Measurements from ENCODE around the gene NLGN1. TPM values are rescaled to one million over a fixed set of nuclear protein-coding genes. Genes with fewer than 3 reads are reported as not detected.
A peak's percentile ranks its signal among the peaks of the same experiment; 100 is the strongest.

The NLGN1 gene
- total RNA-seq, 5 donors from 2014 or later (not counting 1 experiment from before 2014, with no cell fraction given): 0.18 TPM; not detected in 4

- Mint-ChIP-seq H3K27ac (no peak overlapping the region), H3K4me3 (no peak overlapping the region), H3K4me1 (no peaks in the 10 kb centered on the region), H3K36me3 (no peaks in the 10 kb centered on the region), H3K27me3 (no peaks in the 10 kb centered on the region), H3K9me3 (peaks cover 0 to under 1% (median 0%) of the 10 kb centered on the region in 3 donors)
- no peak overlapping the region for H3K27ac ChIP-seq (ENCODE audit: low read length)
- ChIA-PET CTCF (no interaction called here), POLR2A (no interaction called here)
- DNase-seq (no peak), ATAC-seq (replicated peaks in 1 of 4) (no peak)
- no peaks in the 10 kb centered on the region for H3K9me3 ChIP-seq
- no peaks in the 10 kb centered on the region for H3K4me1 ChIP-seq (ENCODE audit: control insufficient read depth in 1 of 2, extremely low read depth in 1 of 2, insufficient read depth in 2 of 2, low read length in 2 of 2)
- no peaks in the 10 kb centered on the region for H3K36me3 ChIP-seq (ENCODE audit: control insufficient read depth in 2 of 2, extremely low read depth in 1 of 2, insufficient read depth in 1 of 2, low read length in 1 of 2)
- no peaks in the 10 kb centered on the region for H3K27me3 ChIP-seq (replicated peaks in 1 of 2; ENCODE audit: control insufficient read depth in 2 of 2, extremely low read depth in 1 of 2, insufficient read depth in 2 of 2, low read length in 1 of 2)
- H3K4me3 ChIP-seq (ENCODE audit: control insufficient read depth in 1 of 2, extremely low read depth in 1 of 2, low read length in 1 of 2): no peak overlapping the region
- no CpG with 5 or more reads among the region's 3 CpGs for WGBS (ENCODE audit: insufficient coverage)
Measured at GRCh38 chr3:173553635-173554280, 156.2 kb downstream of the NLGN1 start.

- H3K27me3 Mint-ChIP-seq: no peaks in the 10 kb centered on the region
- DNase-seq: no peak
- POLR2A ChIA-PET: no interaction called here
- no peak overlapping the region for H3K4me3 Mint-ChIP-seq
- Histone ChIP-seq H3K27me3 (replicated peaks in 1 of 2; ENCODE audit: control insufficient read depth in 2 of 2, extremely low read depth in 1 of 2, insufficient read depth in 2 of 2, low read length in 1 of 2) (no peaks in the 10 kb centered on the region), H3K36me3 (ENCODE audit: control insufficient read depth in 2 of 2, extremely low read depth in 1 of 2, insufficient read depth in 1 of 2, low read length in 1 of 2) (no peaks in the 10 kb centered on the region), H3K9me3 (no peaks in the 10 kb centered on the region), H3K4me1 (ENCODE audit: control insufficient read depth in 1 of 2, extremely low read depth in 1 of 2, insufficient read depth in 2 of 2, low read length in 2 of 2) (no peaks in the 10 kb centered on the region), H3K4me3 (ENCODE audit: control insufficient read depth in 1 of 2, extremely low read depth in 1 of 2, low read length in 1 of 2) (no peak overlapping the region), H3K27ac (ENCODE audit: low read length) (no peak overlapping the region)
- H3K36me3 Mint-ChIP-seq: no peaks in the 10 kb centered on the region
- no peak for ATAC-seq (replicated peaks in 1 of 4)
- H3K27ac Mint-ChIP-seq: no peak overlapping the region
- H3K4me1 Mint-ChIP-seq: no peaks in the 10 kb centered on the region
- peaks cover 0 to 3% (median 0%) of the 10 kb centered on the region in 3 donors for H3K9me3 Mint-ChIP-seq
- WGBS (ENCODE audit: insufficient coverage): no CpG with 5 or more reads among the region's 2 CpGs
- CTCF ChIA-PET: no interaction called here
Measured at GRCh38 chr3:173556546-173556945, 159.0 kb downstream of the NLGN1 start.

- no peak overlapping the region for H3K27ac Mint-ChIP-seq
- CTCF ChIA-PET: no interaction called here
- WGBS (ENCODE audit: insufficient coverage): no CpG with 5 or more reads among the region's 3 CpGs
- DNase-seq (no peak), ATAC-seq (replicated peaks in 1 of 4) (no peak)
- Histone ChIP-seq H3K27ac (ENCODE audit: low read length) (no peak overlapping the region), H3K9me3 (no peaks in the 10 kb centered on the region), H3K36me3 (ENCODE audit: control insufficient read depth in 2 of 2, extremely low read depth in 1 of 2, insufficient read depth in 1 of 2, low read length in 1 of 2) (no peaks in the 10 kb centered on the region), H3K4me3 (ENCODE audit: control insufficient read depth in 1 of 2, extremely low read depth in 1 of 2, low read length in 1 of 2) (no peak overlapping the region), H3K4me1 (ENCODE audit: control insufficient read depth in 1 of 2, extremely low read depth in 1 of 2, insufficient read depth in 2 of 2, low read length in 2 of 2) (no peaks in the 10 kb centered on the region), H3K27me3 (replicated peaks in 1 of 2; ENCODE audit: control insufficient read depth in 2 of 2, extremely low read depth in 1 of 2, insufficient read depth in 2 of 2, low read length in 1 of 2) (no peaks in the 10 kb centered on the region)
- H3K4me1 Mint-ChIP-seq: no peaks in the 10 kb centered on the region
- no peaks in the 10 kb centered on the region for H3K27me3 Mint-ChIP-seq
- no peak overlapping the region for H3K4me3 Mint-ChIP-seq
- H3K9me3 Mint-ChIP-seq: peaks cover 2 to 9% (median 3%) of the 10 kb centered on the region in 3 donors
- H3K36me3 Mint-ChIP-seq: no peaks in the 10 kb centered on the region
- POLR2A ChIA-PET: no interaction called here
Measured at GRCh38 chr3:173567997-173568396, 170.5 kb downstream of the NLGN1 start.

- no peaks in the 10 kb centered on the region for H3K36me3 Mint-ChIP-seq
- no peaks in the 10 kb centered on the region for H3K4me1 ChIP-seq (ENCODE audit: control insufficient read depth in 1 of 2, extremely low read depth in 1 of 2, insufficient read depth in 2 of 2, low read length in 2 of 2)
- no peak overlapping the region for H3K27ac ChIP-seq (ENCODE audit: low read length)
- H3K27me3 ChIP-seq (replicated peaks in 1 of 2; ENCODE audit: control insufficient read depth in 2 of 2, extremely low read depth in 1 of 2, insufficient read depth in 2 of 2, low read length in 1 of 2): no peaks in the 10 kb centered on the region
- peaks cover 0 to 9% (median 3%) of the 10 kb centered on the region in 3 donors for H3K9me3 Mint-ChIP-seq
- 90% methylated on average over 2 of the region's 14 CpGs for WGBS (ENCODE audit: insufficient coverage)
- no peaks in the 10 kb centered on the region for H3K4me1 Mint-ChIP-seq
- no peak overlapping the region for H3K4me3 Mint-ChIP-seq
- no peak overlapping the region for H3K27ac Mint-ChIP-seq
- ATAC-seq (replicated peaks in 1 of 4): no peak
- ChIA-PET POLR2A (no interaction called here), CTCF (no interaction called here)
- DNase-seq: no peak
- no peaks in the 10 kb centered on the region for H3K36me3 ChIP-seq (ENCODE audit: control insufficient read depth in 2 of 2, extremely low read depth in 1 of 2, insufficient read depth in 1 of 2, low read length in 1 of 2)
- no peaks in the 10 kb centered on the region for H3K9me3 ChIP-seq
- no peak overlapping the region for H3K4me3 ChIP-seq (ENCODE audit: control insufficient read depth in 1 of 2, extremely low read depth in 1 of 2, low read length in 1 of 2)
- no peaks in the 10 kb centered on the region for H3K27me3 Mint-ChIP-seq
Measured at GRCh38 chr3:173568623-173569022, 171.1 kb downstream of the NLGN1 start.

GRCh38 chr3:173583496-173583895 is 186.0 kb downstream of the NLGN1 start:
- no peak overlapping the region for H3K27ac Mint-ChIP-seq
- ChIA-PET CTCF (interaction anchor here in 1 of 2 donors (0.6 to 0.7 kb wide), 2 partner anchors 41 to 404 kb away, joined by 3 to 4 read pairs; no protein-coding TSS in a partner anchor), POLR2A (no interaction called here)
- no peak overlapping the region for H3K27ac ChIP-seq (ENCODE audit: low read length)
- WGBS (ENCODE audit: insufficient coverage): 80% methylated on average over 1 of the region's 2 CpGs
- peaks cover 0 to 2% of the 10 kb centered on the region in 2 experiments for H3K4me1 ChIP-seq (ENCODE audit: control insufficient read depth in 1 of 2, extremely low read depth in 1 of 2, insufficient read depth in 2 of 2, low read length in 2 of 2)
- H3K36me3 ChIP-seq (ENCODE audit: control insufficient read depth in 2 of 2, extremely low read depth in 1 of 2, insufficient read depth in 1 of 2, low read length in 1 of 2): no peaks in the 10 kb centered on the region
- H3K27me3 ChIP-seq (replicated peaks in 1 of 2; ENCODE audit: control insufficient read depth in 2 of 2, extremely low read depth in 1 of 2, insufficient read depth in 2 of 2, low read length in 1 of 2): peaks cover 0 to 10% of the 10 kb centered on the region in 2 experiments
- no peaks in the 10 kb centered on the region for H3K9me3 ChIP-seq
- peaks cover 8 to 13% (median 9%) of the 10 kb centered on the region in 3 donors for H3K4me1 Mint-ChIP-seq
- H3K27me3 Mint-ChIP-seq: peaks cover 17 to 27% of the 10 kb centered on the region in 2 donors
- no peaks in the 10 kb centered on the region for H3K36me3 Mint-ChIP-seq
- no peaks in the 10 kb centered on the region for H3K9me3 Mint-ChIP-seq
- DNase-seq: no peak
- no peak overlapping the region for H3K4me3 Mint-ChIP-seq
- H3K4me3 ChIP-seq (ENCODE audit: control insufficient read depth in 1 of 2, extremely low read depth in 1 of 2, low read length in 1 of 2): no peak overlapping the region
- no peak for ATAC-seq (replicated peaks in 1 of 4)

GRCh38 chr3:173584093-173584837 is 186.7 kb downstream of the NLGN1 start:
- WGBS (ENCODE audit: insufficient coverage): 5% methylated on average over 10 of the region's 16 CpGs
- H3K27me3 Mint-ChIP-seq: peaks cover 17 to 27% of the 10 kb centered on the region in 2 donors
- POLR2A ChIA-PET: no interaction called here

More at GRCh38 chr3:173584093-173584837, 186.7 kb downstream of the NLGN1 start:
- Mint-ChIP-seq H3K36me3 (no peaks in the 10 kb centered on the region), H3K9me3 (no peaks in the 10 kb centered on the region), H3K4me3 (peak overlapping the region in 1 of 3 donors; percentile 36), H3K27ac (no peak overlapping the region), H3K4me1 (peaks cover 8 to 13% (median 9%) of the 10 kb centered on the region in 3 donors)
- no peak overlapping the region for H3K27ac ChIP-seq (ENCODE audit: low read length)
- CTCF ChIA-PET: interaction anchor here in 1 of 2 donors (0.6 to 0.7 kb wide), 2 partner anchors 41 to 403 kb away, joined by 3 to 4 read pairs; no protein-coding TSS in a partner anchor
- H3K4me3 ChIP-seq (ENCODE audit: control insufficient read depth in 1 of 2, extremely low read depth in 1 of 2, low read length in 1 of 2): peak overlapping the region in 1 of 2 donors; percentile 70
- peaks cover 0 to 10% of the 10 kb centered on the region in 2 experiments for H3K27me3 ChIP-seq (replicated peaks in 1 of 2; ENCODE audit: control insufficient read depth in 2 of 2, extremely low read depth in 1 of 2, insufficient read depth in 2 of 2, low read length in 1 of 2)
- DNase-seq: no peak
- ATAC-seq (replicated peaks in 1 of 4): no peak
- no peaks in the 10 kb centered on the region for H3K36me3 ChIP-seq (ENCODE audit: control insufficient read depth in 2 of 2, extremely low read depth in 1 of 2, insufficient read depth in 1 of 2, low read length in 1 of 2)
- H3K4me1 ChIP-seq (ENCODE audit: control insufficient read depth in 1 of 2, extremely low read depth in 1 of 2, insufficient read depth in 2 of 2, low read length in 2 of 2): peaks cover 0 to 2% of the 10 kb centered on the region in 2 experiments
- no peaks in the 10 kb centered on the region for H3K9me3 ChIP-seq

Measured in T-cell (primary cell).